Kidney epithelial cell (primary cell): ENCODE results near the gene ITPK1. TPM values are rescaled to one million over a fixed set of nuclear protein-coding genes. Genes with fewer than 3 reads are reported as not detected.

ENCODE experiments used
- DNase-seq: peaks from one replicate; pipeline ENCODE4 v3.0.0-alpha.2; 2010; ENCODE audit warnings: low read depth
- H3K27me3 ChIP-seq: 2 replicates; pipeline ENCODE4 v1.6.0; 2011; ENCODE audit warnings: low read length; ENCODE audit not compliant: control insufficient read depth, insufficient read depth
- H3K36me3 ChIP-seq: 2 replicates; pipeline ENCODE4 v1.5.1; 2011; ENCODE audit warnings: low read length; ENCODE audit not compliant: control insufficient read depth, insufficient read depth
- H3K4me3 ChIP-seq: 2 replicates; pipeline ENCODE4 v1.5.1; 2011; ENCODE audit warnings: low read depth, mild to moderate bottlenecking, control low read depth, low read length
- total RNA-seq: library from RNA; depleted of rRNA; stranded (reverse); fragments of >200 nt; gene quantifications from 2 replicates; pipeline ENCODE4 v1.2.3, GENCODE V29; 2015
- TF ChIP-seq, protein P1 (sequence below): IDR thresholded peaks from 2 replicates; pipeline ENCODE4 v1.5.1; 2011; ENCODE audit warnings: mild to moderate bottlenecking, moderate library complexity, low read length, control low read depth, inconsistent platforms; ENCODE audit not compliant: insufficient read depth, poor library complexity, severe bottlenecking

ITPK1 gene
- total RNA-seq, 1 donor from 2014 or later, result 21.3 TPM

DNA sequence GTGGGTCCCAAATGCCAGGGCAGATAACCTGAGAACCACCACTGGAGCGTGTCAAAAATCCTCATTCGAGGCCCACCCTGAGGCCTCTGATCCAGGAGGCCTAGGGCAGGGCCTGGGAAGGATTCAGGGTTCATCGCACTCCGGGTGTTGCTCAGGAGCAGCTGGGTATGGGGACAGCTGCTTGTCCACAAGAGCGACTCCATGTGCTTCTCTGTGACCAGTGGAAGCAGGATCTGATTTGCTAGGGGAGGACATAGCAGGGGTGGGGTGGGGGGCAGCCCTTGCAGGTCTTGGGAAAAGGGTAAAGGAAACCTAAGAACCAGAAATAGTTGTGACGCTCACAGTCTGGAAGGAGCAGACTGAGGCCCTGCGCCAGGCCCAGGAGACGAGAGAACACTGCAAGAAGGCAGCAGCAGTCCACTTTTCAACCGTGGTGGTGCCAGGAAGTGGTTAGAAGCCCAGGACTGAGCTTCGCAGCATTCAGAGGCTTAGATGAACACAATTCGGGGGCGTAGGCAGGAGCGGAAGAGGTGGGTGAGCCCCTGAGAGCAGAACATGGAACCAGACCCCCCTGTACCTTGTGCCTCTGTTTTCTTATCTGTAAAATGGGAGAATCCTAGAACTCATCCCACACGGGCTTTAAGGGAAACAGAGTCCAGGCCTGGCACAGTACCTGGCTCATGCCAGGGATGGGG is 33.7 kb downstream of the ITPK1 start:
- TF ChIP-seq, protein P1, sequence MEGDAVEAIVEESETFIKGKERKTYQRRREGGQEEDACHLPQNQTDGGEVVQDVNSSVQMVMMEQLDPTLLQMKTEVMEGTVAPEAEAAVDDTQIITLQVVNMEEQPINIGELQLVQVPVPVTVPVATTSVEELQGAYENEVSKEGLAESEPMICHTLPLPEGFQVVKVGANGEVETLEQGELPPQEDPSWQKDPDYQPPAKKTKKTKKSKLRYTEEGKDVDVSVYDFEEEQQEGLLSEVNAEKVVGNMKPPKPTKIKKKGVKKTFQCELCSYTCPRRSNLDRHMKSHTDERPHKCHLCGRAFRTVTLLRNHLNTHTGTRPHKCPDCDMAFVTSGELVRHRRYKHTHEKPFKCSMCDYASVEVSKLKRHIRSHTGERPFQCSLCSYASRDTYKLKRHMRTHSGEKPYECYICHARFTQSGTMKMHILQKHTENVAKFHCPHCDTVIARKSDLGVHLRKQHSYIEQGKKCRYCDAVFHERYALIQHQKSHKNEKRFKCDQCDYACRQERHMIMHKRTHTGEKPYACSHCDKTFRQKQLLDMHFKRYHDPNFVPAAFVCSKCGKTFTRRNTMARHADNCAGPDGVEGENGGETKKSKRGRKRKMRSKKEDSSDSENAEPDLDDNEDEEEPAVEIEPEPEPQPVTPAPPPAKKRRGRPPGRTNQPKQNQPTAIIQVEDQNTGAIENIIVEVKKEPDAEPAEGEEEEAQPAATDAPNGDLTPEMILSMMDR, result no peak
- no peaks in the 10 kb centered on the region for H3K27me3 ChIP-seq
- H3K4me3 ChIP-seq, result no peak overlapping the region
- no peak for DNase-seq
- no peaks in the 10 kb centered on the region for H3K36me3 ChIP-seq

DNA sequence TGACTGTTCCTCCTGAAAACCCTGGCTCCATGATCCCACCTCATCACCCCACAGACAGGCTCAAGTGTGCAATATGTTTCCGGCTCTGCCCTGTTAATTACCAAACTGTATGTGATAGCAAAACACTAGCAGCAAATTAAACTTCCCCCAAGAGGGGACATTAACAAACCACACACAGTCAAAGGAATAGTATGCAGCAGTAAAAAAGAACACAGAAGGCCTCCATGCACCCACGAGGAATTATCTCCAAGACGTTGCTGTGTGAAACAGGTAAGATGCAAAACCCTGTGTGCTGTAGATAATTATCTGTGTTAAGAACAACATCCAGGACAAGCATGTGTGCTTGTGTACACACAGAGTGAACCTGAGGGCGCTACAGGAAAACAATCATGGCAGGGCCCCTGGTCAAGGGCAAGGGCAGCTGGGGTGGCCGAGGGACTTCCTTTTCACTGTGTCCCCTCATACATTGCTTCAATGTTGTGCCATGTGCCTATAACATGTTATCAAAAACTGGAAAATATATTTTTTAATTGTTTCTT is 35.8 kb downstream of the ITPK1 start:
- TF ChIP-seq, protein P1, result no peak
- Histone ChIP-seq H3K27me3 (no peaks in the 10 kb centered on the region), H3K4me3 (no peak overlapping the region), H3K36me3 (no peaks in the 10 kb centered on the region)
- no peak for DNase-seq

DNA sequence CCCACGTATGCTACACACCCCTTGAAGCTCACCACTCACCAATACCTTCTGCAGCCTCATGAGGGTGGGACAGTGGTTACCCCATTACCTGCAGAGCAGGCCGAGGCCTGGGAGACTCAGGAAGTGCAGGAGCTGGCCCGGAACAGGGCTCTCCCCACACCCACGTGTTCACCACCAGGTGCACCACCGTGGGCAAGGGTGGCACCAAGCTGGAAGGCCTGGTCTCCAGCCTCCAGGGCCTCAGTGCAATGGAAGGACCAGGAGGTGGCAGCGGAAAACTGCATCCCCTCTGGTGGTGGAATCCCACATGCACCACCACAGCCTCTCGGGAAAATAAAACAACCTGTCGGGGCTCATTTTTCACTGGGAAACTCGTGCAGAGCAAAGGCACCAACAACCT is 36.4 kb downstream of the ITPK1 start:
- no peak for DNase-seq
- no peaks in the 10 kb centered on the region for H3K27me3 ChIP-seq
- H3K4me3 ChIP-seq, result no peak overlapping the region
- TF ChIP-seq, protein P1, result no peak
- no peaks in the 10 kb centered on the region for H3K36me3 ChIP-seq

DNA sequence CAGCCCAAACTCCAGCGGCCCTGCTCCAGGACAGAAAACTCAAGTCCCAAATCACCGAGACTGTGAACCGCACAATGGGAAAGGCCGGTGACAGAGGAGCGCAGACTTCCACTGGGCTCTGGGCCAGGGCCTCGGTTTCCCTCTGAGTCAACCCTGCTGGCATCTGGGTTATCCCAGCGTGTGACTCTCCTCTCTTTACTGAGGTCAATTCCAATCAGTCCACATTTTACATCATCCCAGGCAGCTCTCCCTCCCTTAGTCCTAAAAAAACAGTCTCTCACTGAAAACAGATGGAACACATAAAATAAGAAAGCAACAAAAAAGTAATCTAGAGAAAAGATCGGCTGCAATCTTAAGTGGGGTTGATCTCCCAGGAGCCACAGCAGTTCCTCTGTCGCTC is 36.9 kb downstream of the ITPK1 start:
- H3K4me3 ChIP-seq, result no peak overlapping the region
- DNase-seq, result no peak
- TF ChIP-seq, protein P1, result no peak
- no peaks in the 10 kb centered on the region for H3K36me3 ChIP-seq
- H3K27me3 ChIP-seq, result no peaks in the 10 kb centered on the region

DNA sequence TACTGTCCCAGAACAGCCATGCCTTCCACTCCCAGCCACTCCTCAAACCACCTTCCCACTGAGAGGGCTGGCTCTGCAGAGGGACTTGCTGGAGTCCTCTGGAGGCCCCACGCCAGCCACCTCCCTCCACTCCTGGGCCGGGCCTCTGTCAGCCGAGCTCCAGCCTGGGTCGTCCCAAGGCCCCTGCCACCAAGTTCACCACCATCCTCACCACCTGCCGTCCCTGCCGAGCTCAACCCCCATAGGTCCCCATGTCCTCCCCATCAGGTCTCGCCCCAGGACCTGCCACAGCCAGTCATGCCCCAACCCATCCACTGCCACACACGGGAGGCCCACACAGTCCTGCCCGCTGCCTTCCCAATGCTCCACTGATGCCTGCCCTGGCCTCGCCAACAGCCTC is 39.0 kb downstream of the ITPK1 start:
- no peak overlapping the region for H3K4me3 ChIP-seq
- no peaks in the 10 kb centered on the region for H3K27me3 ChIP-seq
- no peaks in the 10 kb centered on the region for H3K36me3 ChIP-seq
- no peak for DNase-seq
- TF ChIP-seq, protein P1, result no peak

DNA sequence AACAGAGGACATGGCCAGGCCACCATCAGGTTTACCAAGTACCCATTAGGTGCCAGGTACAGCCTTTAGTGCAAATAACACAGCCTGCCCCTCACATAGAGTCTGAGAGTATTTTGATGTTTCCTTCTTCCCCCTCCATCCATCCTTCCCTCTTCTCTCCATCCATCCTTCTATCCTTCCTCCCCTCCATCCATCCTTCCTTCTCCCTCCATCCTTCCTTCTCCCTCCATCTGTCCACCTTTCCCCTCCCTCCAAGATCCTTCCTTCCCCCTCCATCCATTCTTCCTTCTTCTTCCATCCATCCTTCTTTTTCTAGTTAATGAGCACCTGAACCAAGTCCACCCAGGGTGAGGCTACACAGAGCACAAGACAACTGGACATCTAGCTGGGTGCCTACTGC is 39.8 kb downstream of the ITPK1 start:
- Histone ChIP-seq H3K36me3 (no peaks in the 10 kb centered on the region), H3K4me3 (no peak overlapping the region), H3K27me3 (no peaks in the 10 kb centered on the region)
- no peak for DNase-seq
- TF ChIP-seq, protein P1, result no peak
